ENCODE results near the gene CAMKV. TPM values are rescaled to one million over a fixed set of nuclear protein-coding genes. Genes with fewer than 3 reads are reported as not detected.

CAMKV gene
- total and polyA plus RNA-seq, 10 of the 15 experiments (the other 5 are each of a cell fraction or from before 2014, with no cell fraction given): 0.06 to 0.20 TPM; not detected in 8

DNA sequence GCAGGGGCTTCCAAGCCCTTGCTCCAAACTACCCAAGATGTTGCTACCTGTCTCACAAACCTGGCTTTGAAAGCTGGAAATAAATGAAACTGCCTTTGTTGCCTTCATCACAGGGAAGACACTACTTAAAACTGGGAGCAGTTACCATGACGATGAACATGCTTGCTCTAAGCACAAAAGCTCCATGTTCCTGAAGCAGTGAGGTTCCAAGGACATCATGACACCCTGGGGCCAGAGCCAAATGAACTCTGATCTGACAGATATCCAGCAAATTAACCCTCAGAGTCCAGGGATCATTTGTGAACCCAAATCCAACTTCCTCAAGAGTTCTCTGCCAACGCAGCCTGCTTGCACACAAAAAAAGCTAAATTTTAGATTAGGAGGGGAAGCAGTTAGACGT lies 24.0 kb downstream of the CAMKV start:
- no peaks in the 10 kb centered on the region for H4K20me1 ChIP-seq (ENCODE audit: control insufficient read depth, insufficient read depth)
- DNase-seq (ENCODE audit: low read depth, low spot score) (no peak), FAIRE-seq (no peak), ATAC-seq (no peak)
- intact Hi-C loops (cut with micrococcal nuclease; ENCODE audit: unreplicated experiment) (no loop called here), in situ Hi-C loops (cut with MboI) (no loop called here)
- no TSS peak for BruUV-seq (replicated peaks)
- H3K27me3 ChIP-seq (replicated peaks in 1 of 2; ENCODE audit: control insufficient read depth in 2 of 2, insufficient read depth in 2 of 2, low read length in 1 of 2): no peaks in the 10 kb centered on the region
- no peaks in the 10 kb centered on the region for H3K4me1 ChIP-seq (ENCODE audit: control insufficient read depth, insufficient read depth, low read length)
- ChIA-PET POLR2A (no interaction called here), RAD21 (ENCODE audit: unreplicated experiment) (interaction anchor here (1.1 to 1.9 kb wide), 2 partner anchors 14 to 43 kb away, joined by 3 to 6 read pairs; partner anchors contain the start of gene INKA1), CTCF (interaction anchor here (0.5 to 2.8 kb wide), 4 partner anchors 44 to 390 kb away, joined by 3 to 23 read pairs (median 6); partner anchors contain the start of gene INKA1), SMC1A (ENCODE audit: uncharacterized antibody, unreplicated experiment) (interaction anchor here (0.7 to 1.2 kb wide), 2 partner anchors 38 to 60 kb away, joined by 3 read pairs; no protein-coding TSS in a partner anchor)
- no peak for TF ChIP-seq NR2F1 (conservative IDR thresholded peaks at IDR 0.05)
- H3K9ac ChIP-seq (ENCODE audit: control insufficient read depth, insufficient read depth, low read length): no peak overlapping the region
- H3K36me3 ChIP-seq (ENCODE audit: control insufficient read depth in 2 of 2, insufficient read depth in 2 of 2, low read length in 1 of 2): peaks cover 10 to 12% of the 10 kb centered on the region in 2 experiments; a peak in 3 of 4 replicates
- no peaks in the 10 kb centered on the region for H3K79me2 ChIP-seq (ENCODE audit: control insufficient read depth, insufficient read depth, low read length)
- no peak overlapping the region for H3K4me3 ChIP-seq
- H3K9me3 ChIP-seq (replicated peaks; ENCODE audit: control insufficient read depth, insufficient read depth, low read length): no peaks in the 10 kb centered on the region
- no peak overlapping the region for H2AFZ ChIP-seq (ENCODE audit: control insufficient read depth, low read depth, low read length)
- no peak overlapping the region for H3K4me2 ChIP-seq (ENCODE audit: control insufficient read depth, insufficient read depth)
- H3K27ac ChIP-seq (ENCODE audit: control insufficient read depth, insufficient read depth): no peak overlapping the region
- 100% methylated on average over 3 of the region's 3 CpGs for WGBS (ENCODE audit: insufficient coverage, insufficient replicate concordance, low lambda C conversion rate, missing lambda C conversion rate)

DNA sequence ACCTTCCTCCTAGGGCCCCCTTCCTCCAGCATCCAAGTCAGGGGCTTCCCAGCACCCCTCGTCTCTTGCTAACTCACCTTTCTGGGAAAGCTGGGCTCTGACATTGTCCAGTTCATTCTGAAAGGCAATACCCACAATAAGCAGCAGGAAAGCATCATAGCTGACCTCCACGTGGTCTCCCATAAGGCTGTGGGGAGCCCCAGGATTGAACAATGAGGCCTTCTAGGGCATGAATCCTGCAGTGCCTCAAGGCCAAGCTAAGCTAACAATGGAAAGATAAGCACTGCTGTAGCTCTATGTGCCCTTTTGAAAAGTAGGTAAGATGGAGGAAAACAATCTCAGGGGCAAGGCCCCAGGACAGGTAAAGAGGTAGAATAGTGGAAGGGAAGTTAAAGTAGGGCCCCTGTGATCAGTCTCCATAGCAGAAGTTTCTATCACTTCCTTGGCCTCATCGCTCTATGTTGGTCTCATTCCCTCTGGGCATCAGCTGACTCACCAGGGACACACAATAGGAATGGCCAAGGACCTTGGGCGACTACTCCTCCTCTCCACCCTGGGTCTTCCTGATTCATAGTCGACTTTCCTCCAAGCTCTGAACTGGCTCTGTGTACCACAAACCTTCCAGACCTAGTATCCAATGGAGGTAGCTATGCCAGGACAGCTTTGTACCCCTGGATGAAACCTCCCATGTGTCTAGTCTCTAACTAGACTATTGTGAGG lies 25.1 kb downstream of the CAMKV start:
- Histone ChIP-seq H3K4me2 (ENCODE audit: control insufficient read depth, insufficient read depth) (no peak overlapping the region), H3K9me3 (replicated peaks; ENCODE audit: control insufficient read depth, insufficient read depth, low read length) (no peaks in the 10 kb centered on the region), H4K20me1 (ENCODE audit: control insufficient read depth, insufficient read depth) (no peaks in the 10 kb centered on the region), H3K36me3 (ENCODE audit: control insufficient read depth in 2 of 2, insufficient read depth in 2 of 2, low read length in 1 of 2) (peaks cover 13 to 15% of the 10 kb centered on the region in 2 experiments; a peak in 3 of 4 replicates), H3K4me3 (no peak overlapping the region), H3K27ac (ENCODE audit: control insufficient read depth, insufficient read depth) (no peak overlapping the region), H3K9ac (ENCODE audit: control insufficient read depth, insufficient read depth, low read length) (no peak overlapping the region), H2AFZ (ENCODE audit: control insufficient read depth, low read depth, low read length) (no peak overlapping the region), H3K27me3 (replicated peaks in 1 of 2; ENCODE audit: control insufficient read depth in 2 of 2, insufficient read depth in 2 of 2, low read length in 1 of 2) (no peaks in the 10 kb centered on the region), H3K79me2 (ENCODE audit: control insufficient read depth, insufficient read depth, low read length) (no peaks in the 10 kb centered on the region), H3K4me1 (ENCODE audit: control insufficient read depth, insufficient read depth, low read length) (no peaks in the 10 kb centered on the region)
- ChIA-PET CTCF (interaction anchor here (0.7 to 2.8 kb wide), 6 partner anchors 11 to 1311 kb away, joined by 3 to 23 read pairs (median 3); partner anchors contain the start of gene INKA1), POLR2A (interaction anchor here (0.6 kb wide), 1 partner anchor 110 kb away, joined by 6 read pairs; no protein-coding TSS in a partner anchor), SMC1A (ENCODE audit: uncharacterized antibody, unreplicated experiment) (interaction anchor here (0.6 to 1.3 kb wide), 5 partner anchors 13 to 42 kb away, joined by 3 to 6 read pairs (median 3); no protein-coding TSS in a partner anchor), RAD21 (ENCODE audit: unreplicated experiment) (interaction anchor here (1.1 to 1.9 kb wide), 2 partner anchors 13 to 42 kb away, joined by 3 to 6 read pairs; partner anchors contain the start of gene INKA1)
- DNase-seq (ENCODE audit: low read depth, low spot score) (no peak), ATAC-seq (no peak), FAIRE-seq (no peak)
- BruUV-seq (replicated peaks): no TSS peak
- intact Hi-C loops (cut with micrococcal nuclease; ENCODE audit: unreplicated experiment): no loop called here
- in situ Hi-C loops (cut with MboI): no loop called here
- TF ChIP-seq BRCA1 (IDR thresholded peaks at IDR 0.05; ENCODE audit: low read depth, low read length): no peak
- TF ChIP-seq GATAD2B (conservative IDR thresholded peaks at IDR 0.05; ENCODE audit: low read depth): no peak
- TF ChIP-seq IRF4 (IDR thresholded peaks at IDR 0.05; ENCODE audit: low read depth, low read length): no peak
- 82% methylated on average over 5 of the region's 5 CpGs for WGBS (ENCODE audit: insufficient coverage, insufficient replicate concordance, low lambda C conversion rate, missing lambda C conversion rate)

Data from GM12878 (cell line).